ENCODE data around the gene VAX1.

Gene VAX1

DNA sequence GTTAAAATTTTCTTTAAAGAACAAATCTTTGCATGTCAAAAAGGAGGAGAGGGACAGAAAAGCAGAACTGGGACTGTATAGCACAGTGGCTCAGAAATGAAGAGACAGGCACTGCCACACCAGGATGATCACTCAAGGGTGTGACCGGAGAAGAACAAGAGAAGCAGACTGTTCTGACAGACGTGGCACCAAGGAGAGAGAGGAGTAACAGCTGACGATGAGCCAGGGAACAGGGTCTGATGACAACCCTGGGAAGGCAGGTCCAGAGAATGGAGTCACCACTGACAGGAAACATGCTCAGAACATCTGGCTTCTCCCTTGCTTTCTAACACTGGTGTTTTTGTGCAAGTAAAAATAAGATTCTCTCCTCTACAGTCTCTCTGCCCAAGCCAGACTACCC lies 14.6 kb upstream of the VAX1 start:
- TF ChIP-seq, protein P1, sequence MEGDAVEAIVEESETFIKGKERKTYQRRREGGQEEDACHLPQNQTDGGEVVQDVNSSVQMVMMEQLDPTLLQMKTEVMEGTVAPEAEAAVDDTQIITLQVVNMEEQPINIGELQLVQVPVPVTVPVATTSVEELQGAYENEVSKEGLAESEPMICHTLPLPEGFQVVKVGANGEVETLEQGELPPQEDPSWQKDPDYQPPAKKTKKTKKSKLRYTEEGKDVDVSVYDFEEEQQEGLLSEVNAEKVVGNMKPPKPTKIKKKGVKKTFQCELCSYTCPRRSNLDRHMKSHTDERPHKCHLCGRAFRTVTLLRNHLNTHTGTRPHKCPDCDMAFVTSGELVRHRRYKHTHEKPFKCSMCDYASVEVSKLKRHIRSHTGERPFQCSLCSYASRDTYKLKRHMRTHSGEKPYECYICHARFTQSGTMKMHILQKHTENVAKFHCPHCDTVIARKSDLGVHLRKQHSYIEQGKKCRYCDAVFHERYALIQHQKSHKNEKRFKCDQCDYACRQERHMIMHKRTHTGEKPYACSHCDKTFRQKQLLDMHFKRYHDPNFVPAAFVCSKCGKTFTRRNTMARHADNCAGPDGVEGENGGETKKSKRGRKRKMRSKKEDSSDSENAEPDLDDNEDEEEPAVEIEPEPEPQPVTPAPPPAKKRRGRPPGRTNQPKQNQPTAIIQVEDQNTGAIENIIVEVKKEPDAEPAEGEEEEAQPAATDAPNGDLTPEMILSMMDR (IDR thresholded peaks at IDR 0.05; ENCODE audit: control insufficient read depth, extremely low read depth, insufficient read depth), result no peak
- no peak overlapping the region for H3K4me3 ChIP-seq (ENCODE audit: low read depth, low read length)
- no peak for DNase-seq (ENCODE audit: low read depth)

DNA sequence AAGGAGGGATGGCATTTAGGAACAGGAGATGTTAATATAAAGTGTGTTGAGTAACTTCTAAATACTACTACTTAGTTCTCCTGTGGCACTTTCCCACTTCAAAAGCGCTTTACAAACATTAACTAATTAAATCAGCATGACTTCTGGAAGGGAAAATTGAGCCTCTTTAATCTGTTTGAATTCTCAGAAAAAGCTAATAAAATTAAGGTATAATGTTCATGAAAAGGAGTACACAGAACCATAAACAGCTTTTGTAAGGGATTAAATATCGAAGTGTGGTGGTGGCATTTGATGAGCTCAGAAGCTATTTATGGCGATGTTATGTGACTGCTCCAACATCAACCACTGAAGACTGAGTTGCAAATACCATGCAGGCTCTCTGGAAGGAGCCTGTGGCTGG lies 10.2 kb upstream of the VAX1 start:
- H3K4me3 ChIP-seq (ENCODE audit: low read depth, low read length), result no peak overlapping the region
- TF ChIP-seq, protein P1 (IDR thresholded peaks at IDR 0.05; ENCODE audit: control insufficient read depth, extremely low read depth, insufficient read depth), result no peak
- no peak for DNase-seq (ENCODE audit: low read depth)

DNA sequence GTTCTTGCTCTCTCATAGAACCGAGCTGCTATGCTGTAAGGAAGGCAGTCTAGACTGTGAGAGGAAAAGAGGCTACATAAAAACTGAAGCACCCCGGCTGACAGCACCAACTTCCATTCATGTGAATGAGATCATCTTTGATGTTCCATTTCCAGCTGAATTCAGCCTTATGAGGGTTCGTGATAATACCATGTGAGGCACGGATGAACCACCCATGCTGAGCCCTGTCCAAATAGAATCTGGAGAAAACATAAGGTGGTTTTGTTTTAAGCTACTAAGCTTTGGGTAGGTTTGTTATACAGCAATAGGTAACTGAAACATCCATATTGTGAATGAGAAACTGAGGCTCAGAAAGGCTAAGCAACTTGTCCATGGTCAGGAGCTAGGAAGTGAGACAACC lies 6.9 kb upstream of the VAX1 start:
- no peak for DNase-seq (ENCODE audit: low read depth)
- TF ChIP-seq, protein P1 (IDR thresholded peaks at IDR 0.05; ENCODE audit: control insufficient read depth, extremely low read depth, insufficient read depth), result no peak
- no peak overlapping the region for H3K4me3 ChIP-seq (ENCODE audit: low read depth, low read length)

DNA sequence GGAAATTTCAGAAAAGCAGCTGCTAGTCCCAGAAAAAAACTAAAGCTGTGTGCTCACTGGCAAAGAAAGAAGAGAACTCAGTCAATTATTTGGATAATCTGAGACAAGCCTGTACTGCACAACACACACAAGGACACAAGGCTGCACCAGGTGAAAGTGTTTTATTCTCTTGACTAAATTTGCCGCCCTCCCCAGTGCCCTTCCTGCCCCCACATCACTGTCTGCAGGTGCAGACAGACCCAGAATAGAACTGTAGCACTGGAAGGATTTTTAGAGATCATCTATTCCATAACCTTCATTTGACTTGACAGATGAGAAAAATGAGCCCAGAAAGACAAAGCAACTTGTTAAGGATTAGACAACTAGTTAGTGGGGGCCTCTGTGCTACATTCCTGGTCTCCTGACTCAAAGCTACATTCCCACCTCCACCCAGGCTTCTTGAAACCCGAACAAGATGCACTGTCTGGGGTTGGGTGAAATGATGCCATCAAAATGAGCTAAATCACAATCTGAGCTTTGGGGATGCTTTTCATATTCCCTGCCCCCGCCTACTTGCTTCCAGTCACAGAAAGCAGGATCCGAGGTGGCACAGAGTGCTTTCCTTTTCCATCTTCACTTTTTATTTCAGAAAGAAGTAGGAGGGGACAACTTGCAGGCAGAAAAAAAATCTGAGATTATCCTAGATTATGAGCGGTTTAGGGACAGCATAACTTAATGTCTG lies 5.2 kb upstream of the VAX1 start:
- H3K4me3 ChIP-seq (ENCODE audit: low read depth, low read length), result no peak overlapping the region
- DNase-seq (ENCODE audit: low read depth), result no peak
- TF ChIP-seq, protein P1 (IDR thresholded peaks at IDR 0.05; ENCODE audit: control insufficient read depth, extremely low read depth, insufficient read depth), result no peak

- no peak overlapping the region for H3K4me3 ChIP-seq (ENCODE audit: low read depth, low read length)
- no peak for DNase-seq (ENCODE audit: low read depth)
- TF ChIP-seq, protein P1 (IDR thresholded peaks at IDR 0.05; ENCODE audit: control insufficient read depth, extremely low read depth, insufficient read depth), result no peak
Observed at GRCh38 chr10:117140525-117140902, 2.4 kb upstream of the VAX1 start.

DNA sequence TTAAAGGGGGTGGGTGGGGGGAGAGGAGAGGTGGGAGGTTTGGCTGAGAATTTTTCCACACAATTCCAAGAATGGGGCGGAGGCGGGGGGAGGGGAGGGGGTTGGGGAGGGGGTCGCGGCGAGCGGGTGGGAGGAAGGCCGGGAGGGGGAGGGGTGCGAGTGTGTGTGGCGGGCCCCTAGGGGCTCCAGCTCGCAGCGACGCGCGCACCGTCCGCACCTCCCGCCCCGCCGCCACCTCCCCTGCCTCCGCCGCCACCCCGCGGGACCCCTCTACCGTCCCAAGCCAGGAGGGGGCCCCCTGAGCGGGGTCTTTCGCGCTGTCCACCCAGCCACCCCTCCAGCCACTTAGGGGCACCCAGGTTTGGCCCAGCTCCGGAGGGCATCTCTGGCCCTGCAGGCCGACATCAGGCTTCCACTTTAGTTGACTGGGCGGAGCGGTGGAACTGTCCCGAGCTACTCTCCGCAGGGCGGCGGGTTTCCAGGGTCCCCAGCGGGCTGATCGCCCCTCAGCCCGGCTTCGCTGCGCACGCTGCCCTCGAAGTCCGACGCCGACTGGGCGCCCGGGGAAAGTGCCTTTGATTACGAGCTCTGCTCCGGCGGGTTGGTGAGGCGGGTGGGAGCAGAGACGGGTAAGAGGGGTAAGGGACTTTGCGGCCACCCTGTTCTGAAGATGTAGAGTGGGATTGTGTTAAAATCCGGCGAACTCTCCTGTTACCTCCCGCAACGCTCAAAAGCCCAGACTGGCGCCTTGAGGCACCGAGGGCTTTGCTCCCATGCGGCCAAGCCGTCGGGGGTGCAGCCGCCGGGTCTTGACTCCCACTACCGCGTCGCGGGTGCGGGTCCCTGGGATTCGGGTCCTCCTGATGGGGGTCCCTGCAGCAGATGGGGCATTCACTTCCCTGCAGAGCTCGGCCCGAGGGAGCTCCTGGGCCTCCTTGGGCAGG lies 1.8 kb upstream of the VAX1 start:
- TF ChIP-seq, protein P1 (IDR thresholded peaks at IDR 0.05; ENCODE audit: control insufficient read depth, extremely low read depth, insufficient read depth), result no peak
- H3K4me3 ChIP-seq (ENCODE audit: low read depth, low read length), result no peak overlapping the region
- no peak for DNase-seq (ENCODE audit: low read depth)

Measured in LNCaP clone FGC (cell line).